ENCODE data around the gene CCDC91.

DNA sequence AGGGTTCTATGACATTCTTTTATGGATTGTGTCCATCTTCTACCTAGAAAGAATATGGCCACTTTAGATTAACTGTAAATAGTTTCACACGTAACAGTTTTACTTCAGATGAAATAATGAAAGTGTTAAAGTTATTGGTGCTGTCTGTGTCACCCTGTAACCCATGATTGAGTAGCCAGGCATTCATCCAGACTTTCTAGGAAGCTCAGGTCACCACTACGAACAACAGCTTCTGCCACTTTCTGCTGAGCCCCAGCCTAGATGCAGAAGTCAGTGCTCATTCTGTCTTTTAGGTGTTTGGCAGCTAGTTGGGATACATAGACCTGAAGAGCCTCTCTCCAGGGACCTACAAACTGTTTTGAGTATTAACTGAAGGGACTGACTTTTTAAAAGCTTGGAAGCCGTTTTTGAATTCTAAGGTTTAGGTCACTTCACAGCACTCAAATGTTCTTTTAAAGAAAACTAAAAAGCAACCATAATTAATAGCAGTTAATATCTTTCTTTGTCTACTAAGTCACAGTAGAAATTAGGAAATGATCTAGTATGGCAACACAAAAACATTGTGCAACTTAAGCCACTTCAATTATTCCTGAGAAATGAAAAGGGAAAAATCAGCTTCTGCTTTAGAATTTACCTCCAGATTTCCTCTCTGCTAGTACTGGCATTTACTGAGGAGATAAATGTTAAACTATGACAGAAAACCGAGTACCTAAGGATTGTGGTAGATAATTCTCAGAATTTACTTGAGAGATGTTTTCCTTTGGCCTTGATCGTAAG lies 266.9 kb downstream of the CCDC91 start:
- TF ChIP-seq CTCF (tag by site-specific recombination; IDR thresholded peaks at IDR 0.05), result no peak
- TF ChIP-seq, protein P1, sequence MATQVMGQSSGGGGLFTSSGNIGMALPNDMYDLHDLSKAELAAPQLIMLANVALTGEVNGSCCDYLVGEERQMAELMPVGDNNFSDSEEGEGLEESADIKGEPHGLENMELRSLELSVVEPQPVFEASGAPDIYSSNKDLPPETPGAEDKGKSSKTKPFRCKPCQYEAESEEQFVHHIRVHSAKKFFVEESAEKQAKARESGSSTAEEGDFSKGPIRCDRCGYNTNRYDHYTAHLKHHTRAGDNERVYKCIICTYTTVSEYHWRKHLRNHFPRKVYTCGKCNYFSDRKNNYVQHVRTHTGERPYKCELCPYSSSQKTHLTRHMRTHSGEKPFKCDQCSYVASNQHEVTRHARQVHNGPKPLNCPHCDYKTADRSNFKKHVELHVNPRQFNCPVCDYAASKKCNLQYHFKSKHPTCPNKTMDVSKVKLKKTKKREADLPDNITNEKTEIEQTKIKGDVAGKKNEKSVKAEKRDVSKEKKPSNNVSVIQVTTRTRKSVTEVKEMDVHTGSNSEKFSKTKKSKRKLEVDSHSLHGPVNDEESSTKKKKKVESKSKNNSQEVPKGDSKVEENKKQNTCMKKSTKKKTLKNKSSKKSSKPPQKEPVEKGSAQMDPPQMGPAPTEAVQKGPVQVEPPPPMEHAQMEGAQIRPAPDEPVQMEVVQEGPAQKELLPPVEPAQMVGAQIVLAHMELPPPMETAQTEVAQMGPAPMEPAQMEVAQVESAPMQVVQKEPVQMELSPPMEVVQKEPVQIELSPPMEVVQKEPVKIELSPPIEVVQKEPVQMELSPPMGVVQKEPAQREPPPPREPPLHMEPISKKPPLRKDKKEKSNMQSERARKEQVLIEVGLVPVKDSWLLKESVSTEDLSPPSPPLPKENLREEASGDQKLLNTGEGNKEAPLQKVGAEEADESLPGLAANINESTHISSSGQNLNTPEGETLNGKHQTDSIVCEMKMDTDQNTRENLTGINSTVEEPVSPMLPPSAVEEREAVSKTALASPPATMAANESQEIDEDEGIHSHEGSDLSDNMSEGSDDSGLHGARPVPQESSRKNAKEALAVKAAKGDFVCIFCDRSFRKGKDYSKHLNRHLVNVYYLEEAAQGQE (tag by site-specific recombination; IDR thresholded peaks at IDR 0.05), result no peak
- TF ChIP-seq ZNF610 (tag by site-specific recombination; IDR thresholded peaks at IDR 0.05; ENCODE audit: borderline replicate concordance), result no peak

All from HEK293 (cell line).